GM03348 (cell line): ENCODE results near the gene KIF3C.

ENCODE experiments used
- DNase-seq: peaks from one replicate; pipeline ENCODE4 v3.0.0; 2012; ENCODE audit warnings: low spot score

Gene KIF3C

GRCh38 chr2:25877431-25878360 is 104.6 kb downstream of the KIF3C start:
- peak; percentile 59 for DNase-seq
